Endometrial microvascular endothelial cells (primary cell): ENCODE results near the gene PGAM2. TPM values are rescaled to one million over a fixed set of nuclear protein-coding genes. Genes with fewer than 3 reads are reported as not detected.

Experiments
- in situ Hi-C: cut with HindIII; loops from 2 replicates; pipeline ENCODE4 v1.10.0; 2017; ENCODE audit warnings: low sequenced_read_pairs, low pct_unique_long_range_greater_than_20kb; ENCODE audit errors: inconsistent ontology term
- total RNA-seq: library from RNA; depleted of rRNA; stranded (reverse); fragments of >200 nt; gene quantifications from one replicate; pipeline ENCODE4 v1.2.3, GENCODE V29; 2015; ENCODE audit errors: inconsistent ontology term

Gene PGAM2
- total RNA-seq, 1 donor from 2014 or later: not detected

DNA sequence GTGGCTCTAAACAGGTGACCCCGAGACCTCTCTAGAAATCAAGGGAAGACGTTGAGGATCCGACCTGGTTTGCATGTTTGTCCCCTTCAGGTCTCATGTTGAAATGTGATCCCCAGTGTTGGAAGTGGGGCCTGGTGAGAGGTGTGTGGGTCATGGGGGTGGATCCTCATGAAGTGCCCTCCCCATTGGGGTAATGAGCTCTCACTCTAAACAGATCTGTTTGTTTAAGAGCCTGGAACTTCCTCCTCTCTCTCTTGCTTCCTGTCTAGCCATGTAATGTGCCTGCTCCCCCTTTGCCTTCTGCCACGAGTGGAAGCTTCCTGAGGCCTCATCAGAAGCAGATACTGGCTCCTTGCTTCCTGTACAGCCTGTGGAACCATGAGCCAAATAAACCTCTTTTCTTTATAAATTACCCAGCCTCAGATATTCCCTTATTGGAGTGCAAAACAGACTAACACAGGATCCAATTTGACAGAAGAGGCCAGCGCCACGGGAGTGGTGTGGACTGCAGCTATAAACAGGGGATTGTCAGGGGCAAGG is 27.8 kb upstream of the PGAM2 start:
- in situ Hi-C loops: no loop called here

DNA sequence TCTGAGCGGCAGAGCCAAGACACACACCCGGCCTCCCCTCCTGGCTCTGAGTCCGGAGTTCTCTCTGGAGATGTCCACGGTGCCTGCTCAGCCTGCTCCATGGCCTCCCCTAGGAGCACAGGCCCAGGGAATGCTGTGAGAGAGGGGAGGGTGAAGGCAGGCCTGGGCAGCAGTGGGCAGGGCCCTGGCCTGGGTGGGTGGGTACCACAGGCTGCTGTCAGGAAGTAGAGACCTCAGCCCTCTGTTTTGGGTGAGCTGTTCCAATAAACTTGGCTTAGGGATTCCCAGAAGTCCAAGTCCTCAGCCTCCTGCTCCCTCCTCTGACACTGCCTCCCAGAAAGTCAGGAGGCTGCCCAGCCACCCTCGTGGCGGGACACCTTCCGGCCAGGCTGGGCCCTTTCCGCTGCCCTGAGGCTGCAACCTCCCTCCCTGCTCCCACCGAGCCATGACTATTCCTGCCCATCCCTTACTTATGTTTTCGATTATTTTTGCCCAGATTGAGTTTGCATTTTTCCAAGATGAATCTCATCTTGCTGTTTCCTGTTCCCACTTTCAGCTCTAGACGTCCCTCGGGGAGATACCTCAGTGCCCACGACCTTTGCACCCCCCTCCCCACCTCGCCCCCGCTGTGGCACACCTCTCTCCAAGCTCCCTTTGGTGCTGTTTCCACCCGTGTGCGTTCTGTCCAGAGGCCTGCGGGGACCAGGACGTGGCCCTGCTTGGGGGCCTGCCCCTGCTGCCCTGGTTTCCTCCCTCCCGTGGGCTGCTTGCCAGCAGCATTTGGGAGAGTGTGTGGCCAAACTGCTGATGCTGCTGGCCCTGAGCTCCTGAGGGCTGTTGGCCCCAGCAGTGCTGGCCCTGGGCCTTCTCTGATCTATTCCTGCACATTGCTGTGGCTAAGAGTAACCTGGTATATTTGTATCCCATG is 22.8 kb upstream of the PGAM2 start:
- in situ Hi-C loops: no loop called here

DNA sequence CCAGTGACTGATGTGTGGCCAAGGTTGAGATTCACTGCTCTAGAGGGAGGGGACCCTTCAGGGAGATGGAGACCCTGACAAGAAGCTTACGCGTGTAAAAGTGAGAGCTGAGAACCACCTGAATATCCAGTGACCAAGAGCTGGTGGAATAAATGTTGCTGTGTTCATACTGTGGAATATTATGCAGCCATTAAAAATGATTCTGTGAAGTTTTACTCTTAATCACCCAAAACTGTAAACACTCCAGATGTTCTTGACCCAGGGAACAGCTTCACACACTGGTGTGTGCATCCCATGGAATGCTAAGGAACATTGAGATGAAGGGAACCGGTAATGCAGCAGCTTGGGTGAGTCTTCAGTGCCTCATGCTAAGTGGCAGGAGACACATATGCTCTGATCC is 21.3 kb upstream of the PGAM2 start:
- in situ Hi-C loops: no loop called here

DNA sequence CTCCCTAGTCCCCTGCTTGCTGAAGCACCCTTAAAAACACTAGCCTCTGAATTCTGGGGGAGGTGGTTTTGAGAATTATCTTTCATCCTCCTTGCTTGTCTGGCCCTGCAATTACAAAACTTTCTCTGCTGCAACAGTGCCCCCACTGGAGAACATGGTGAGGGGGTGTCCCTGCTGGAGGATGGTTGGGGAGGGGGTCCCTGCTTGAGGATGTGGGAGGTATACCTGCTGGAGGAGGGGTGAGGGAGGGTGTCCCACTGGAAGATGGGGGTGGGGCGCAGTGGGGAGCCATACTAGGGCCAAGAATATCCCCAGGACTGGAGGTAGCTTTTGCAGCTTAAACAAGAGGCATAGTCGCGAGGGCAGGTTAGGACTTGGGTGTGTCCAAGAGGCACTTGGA is 20.2 kb upstream of the PGAM2 start:
- in situ Hi-C loops: no loop called here

DNA sequence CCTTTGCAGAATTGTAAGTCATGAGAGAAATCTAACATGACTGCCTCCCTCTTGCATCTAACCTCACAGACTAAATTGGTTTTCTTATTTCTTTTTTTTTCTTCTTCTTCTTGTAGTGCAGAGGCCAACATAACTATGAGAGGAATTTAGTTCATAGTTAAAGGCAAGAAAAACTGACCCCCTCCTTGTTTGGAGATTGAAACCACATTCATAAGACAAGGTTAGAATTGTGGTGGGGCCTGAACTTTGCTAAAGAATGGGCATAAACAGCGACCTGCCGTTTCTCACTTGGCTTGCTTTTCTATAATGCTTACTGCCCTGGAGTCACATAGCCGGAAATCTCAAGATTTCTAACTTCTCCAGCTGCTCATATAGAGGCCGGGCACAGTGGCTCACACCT is 19.3 kb upstream of the PGAM2 start:
- in situ Hi-C loops: no loop called here

DNA sequence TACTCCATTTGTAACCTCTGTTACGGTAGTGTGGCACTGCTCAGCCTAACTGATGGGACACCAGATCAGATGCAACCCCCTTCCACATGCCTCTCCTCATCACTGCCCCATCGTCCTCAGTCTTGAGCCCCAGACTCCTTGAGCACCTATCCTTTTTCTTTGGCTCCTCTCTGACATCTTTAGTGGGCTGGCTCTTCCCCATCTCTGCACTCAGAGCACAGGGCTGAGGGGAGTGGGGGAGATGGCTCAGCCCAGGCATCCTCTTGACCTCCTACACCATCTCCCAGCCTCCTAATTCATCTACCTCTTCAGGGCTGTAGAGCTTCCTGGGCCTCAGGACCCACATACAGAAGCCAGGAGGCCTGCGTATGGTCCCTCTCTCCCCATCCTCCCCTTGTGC is 18.4 kb upstream of the PGAM2 start:
- in situ Hi-C loops: no loop called here

DNA sequence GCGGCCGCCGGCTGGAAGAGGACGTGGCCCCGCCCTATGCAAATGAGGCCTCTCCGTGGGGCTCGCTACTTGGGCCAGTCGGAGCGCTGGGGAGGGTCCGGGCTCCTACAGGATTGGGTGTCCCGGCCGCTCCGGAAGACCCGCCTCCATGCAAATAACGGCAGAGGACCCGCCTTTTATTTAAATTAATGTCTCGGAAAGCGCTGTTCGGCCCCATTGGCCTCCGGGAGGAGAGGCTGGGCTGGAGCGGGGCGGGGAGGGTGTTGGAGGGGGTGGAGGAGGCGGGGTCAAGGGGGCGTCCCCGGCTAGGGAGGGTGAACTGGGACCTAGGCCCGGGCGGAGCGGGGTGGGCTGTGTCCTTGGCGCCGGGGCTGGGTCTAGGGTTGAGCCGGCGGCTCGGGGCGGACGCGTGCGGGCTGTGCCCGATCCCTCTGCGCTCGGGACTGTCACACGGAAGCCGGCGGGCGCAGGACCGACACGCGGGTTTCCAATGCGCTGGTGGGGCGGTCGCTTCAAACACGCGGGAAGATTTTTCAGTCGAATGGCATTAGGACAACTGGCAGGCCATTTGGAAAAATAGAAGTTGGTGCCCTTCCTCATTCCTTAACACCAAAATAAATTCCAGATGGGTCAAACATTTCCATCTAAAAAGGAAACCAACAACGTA is 17.3 kb upstream of the PGAM2 start:
- in situ Hi-C loops: no loop called here

DNA sequence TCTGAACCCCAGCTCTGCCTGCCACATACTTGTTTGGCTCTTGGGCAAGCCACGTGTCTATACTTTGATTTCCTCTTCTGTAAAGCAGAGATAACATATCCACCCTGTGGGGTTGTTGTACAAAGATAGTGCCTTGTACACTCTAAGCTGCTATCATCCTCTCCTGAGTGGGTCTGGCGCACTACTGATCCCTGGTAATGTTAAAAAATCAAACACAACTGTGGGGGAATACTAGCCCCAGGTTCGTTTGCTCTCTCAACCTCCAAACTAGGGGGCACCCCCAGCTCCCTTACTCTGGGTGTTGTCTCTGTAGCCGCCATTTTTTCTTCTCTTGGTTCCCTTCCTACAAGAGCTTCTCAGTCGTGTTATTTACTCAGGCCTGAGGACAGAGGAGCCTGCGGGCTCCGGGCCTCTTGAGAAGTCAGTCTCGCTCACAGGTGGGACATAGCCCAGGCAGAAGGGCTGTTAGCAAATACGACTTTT is 15.9 kb upstream of the PGAM2 start:
- in situ Hi-C loops: no loop called here

DNA sequence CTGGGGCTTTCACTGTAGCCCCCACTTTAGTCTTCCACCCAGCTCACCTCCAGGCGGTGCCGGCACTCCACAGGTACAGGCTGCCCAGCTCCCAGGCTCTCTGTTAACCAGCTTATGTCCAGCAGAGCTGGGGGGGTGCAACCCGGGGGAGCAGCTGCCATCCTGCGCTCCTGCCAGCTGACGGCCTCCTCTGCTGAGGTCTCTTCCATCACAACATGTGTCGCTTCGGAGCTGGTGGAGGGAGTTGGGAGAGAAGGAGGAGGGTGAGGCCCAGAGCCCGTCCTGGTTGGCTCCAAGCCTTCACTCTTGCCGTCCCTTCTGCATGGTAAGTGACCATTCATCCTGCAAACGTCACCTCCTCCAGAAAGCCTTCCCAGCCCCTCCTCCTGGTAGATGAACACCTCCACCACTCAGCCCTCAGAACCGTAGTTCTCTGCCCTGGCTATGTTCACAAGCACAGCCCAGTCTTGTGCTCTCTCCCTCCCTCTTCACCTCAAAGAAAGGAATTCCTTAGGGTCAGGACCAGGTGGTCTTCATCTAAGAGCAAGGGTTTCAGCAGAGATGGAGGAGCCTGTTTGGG is 15.4 kb upstream of the PGAM2 start:
- in situ Hi-C loops: no loop called here

DNA sequence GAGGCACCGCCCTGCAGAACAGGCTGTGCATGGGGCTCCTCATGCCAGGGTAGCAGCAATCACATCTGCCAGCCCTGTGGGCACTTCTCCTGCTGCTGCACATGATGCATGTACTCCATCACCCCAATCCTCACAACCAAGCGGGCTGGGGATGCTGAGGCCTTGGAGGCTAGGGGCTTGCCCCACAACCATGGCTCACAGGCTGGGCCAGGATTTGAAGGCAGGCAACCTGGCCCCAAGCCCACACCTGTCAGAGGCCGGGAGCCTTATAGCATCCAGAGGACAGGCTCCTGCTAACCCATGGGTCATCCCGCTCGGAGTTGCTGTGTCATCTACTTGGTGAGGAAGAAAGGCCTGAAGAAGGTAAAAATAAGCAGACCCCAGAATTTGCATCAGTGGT is 14.8 kb upstream of the PGAM2 start:
- in situ Hi-C loops: no loop called here

DNA sequence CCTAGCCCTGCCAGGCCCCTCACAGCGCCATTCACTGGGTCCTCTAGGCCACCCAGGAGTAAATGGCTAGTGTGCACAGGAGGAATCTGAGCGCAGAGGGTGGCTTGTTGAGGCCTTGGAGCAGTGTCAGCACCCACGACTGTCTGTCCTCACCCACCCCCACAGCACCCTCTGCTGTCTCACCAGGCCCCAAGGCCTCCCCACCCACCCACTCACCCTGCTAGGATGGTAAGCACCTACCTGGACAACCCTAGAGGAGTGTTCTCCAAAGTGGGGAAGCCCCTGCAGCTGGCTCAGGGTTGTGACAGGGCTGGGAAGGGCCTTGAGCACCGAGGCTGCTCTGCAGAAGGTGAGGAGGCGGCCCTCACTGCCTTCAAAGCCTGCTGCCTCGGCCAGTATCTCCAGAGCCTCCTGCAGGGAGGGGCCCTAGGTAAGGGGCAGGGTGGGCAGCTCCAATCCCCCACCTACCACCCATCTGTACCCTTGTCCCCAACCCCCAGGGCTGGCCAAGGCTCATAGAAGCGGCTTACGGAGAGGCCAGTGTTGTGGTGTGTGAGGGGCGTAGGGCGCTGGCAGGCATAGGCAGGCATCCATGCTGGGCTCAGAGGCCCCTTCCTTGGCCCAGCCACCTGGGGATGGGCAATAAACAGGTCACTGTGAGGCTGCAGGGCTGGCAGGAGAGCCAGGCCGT is 14.1 kb upstream of the PGAM2 start:
- in situ Hi-C loops: no loop called here

DNA sequence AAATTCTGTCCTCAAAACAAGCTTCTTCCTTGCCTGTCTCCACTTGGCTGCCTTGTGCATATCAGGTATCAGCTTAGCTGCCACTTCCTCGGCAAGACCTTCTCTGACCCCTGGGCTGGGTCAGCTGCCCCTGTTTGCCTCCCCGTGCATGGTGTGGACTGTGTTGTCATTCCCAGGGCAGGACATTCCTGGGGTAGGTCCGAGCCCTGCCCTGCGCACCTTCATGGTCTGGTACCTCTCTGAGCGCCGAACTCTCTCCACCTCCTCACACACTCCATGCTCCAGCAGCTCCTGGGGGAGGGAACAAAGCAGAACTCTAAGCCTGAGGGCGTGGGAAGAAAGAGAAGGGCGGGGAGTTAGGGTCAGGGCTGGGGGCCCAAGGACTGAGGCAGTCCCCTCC is 13.2 kb upstream of the PGAM2 start:
- in situ Hi-C loops: no loop called here

DNA sequence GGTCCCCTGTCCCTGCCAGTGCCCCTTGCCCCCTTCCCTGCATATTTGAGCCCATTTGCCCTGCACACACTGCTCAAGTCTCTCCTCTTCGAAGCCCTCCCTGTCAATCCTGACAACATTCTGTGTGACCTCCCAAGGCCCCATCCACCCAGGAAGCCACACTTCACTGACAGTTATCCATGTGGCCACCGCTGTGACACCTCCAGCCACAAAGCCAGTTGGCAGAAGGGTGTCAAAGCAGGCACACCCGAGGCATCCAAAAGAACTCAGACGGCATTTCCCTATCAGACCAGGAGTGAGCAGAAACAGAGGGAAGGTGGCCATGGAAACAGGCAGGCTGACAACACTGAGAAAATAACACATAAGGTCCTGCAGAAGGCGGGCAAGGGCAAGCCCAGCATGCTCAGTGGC is 12.3 kb upstream of the PGAM2 start:
- in situ Hi-C loops: no loop called here

DNA sequence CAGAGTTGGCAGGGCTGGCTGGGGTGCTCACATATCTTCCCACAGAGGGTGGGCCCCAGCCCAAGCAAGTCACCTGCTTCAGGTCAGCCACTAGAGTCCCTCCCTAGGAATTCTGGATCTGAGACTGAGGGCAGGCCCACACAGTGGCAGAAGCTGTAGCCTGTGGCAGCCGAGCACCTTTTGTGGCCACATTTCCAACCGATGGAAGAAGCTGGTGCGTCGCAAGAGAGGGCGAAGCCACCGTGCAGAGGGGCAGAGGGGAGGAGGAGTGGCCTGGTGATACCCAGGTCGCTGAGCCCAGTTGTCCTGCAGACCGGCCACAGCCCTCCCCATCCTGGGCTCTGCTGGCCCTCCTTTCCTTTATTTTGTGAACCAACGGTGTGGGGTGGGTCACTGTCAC is 11.7 kb upstream of the PGAM2 start:
- in situ Hi-C loops: no loop called here

DNA sequence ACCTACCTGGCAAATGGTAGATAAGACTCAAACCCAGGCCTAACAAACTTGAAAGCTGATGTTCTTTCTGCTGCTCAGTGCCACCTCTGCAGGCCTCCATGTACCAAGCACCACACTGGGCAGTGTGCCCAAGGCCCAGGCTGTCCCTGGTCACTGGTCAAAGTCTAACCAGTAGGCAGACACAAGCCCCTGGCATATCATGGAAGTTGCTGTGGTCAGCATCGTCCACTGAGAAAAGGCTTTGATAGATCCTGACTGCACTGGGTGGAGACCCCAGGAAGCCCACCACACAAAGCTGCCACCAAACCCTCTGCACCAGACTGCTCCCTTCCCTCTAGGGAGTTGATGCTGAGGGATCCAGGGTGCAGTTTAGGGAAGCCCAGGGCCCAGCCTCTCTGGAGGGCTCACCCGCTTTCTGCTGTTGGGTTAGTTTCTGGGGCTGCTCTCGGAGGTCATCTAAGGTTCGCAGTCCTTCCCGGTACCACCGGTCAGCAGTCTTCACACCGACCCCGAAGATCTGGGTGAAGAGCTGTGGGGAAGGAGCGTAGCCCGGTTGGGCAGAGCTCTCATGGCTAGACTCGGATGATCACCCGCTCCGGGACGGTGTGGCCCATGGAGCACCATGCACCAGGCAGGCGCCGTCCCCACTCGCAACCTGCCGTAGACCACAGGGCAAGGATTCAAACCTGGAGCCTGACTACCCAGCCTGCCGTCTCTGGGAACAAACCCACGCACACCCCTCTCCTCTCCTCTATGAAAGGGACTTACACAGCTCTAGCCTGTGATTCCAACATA is 10.9 kb upstream of the PGAM2 start:
- in situ Hi-C loops: no loop called here

DNA sequence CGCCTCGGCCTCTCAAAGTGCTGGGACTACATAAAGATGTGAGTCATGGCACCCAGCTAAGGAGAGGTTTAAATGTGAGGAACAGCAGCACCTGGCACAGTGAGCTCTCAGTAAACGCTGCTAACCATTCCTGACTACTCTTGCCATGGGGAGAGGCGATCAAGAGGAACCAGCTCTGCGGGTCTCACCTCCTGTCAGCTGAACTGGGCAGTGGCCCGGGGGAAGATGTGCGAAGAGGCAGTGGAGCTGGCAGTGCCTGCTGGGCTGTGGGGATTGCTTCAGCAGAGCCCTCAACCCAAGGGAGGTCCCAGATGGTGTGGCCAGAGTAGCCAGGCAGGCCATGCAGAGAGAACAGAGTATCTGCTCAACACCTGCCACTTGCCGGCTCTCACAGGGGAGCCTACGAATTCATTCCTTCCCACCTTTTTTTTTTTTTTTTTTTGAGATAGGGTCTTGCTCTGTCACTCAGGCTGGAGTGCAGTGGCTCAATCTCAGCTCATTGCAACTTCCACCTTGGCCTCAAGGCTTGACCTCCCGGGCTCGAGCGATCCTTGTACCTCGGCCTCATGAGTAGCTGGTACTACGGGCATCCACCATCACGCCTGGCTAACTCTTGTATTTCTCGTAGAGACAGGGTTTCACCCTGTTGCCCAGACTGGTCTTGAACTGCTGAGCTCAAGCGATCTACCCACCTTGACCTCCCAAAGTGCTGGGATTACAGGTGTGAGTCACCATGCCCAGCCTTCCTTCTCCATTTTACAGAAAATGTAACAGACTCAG is 10.1 kb upstream of the PGAM2 start:
- in situ Hi-C loops: no loop called here

DNA sequence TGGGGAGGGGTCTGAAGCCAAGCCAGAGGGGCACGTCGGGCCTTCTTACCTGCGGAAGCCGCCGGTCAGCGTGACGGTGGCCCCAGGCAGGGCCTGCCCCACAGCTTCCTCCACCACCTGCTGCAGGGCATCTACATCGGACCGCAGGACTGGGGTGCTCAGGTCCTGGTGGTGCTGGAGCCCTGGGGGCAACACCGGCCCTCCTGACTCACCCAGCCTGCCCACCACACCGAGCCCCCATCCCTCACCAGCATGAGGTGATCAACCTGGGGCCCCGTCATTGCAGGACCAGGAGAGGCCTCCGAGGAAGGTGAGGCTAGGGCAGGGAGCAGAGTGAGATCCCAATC is 9.0 kb upstream of the PGAM2 start:
- in situ Hi-C loops: no loop called here
